Measurements from ENCODE around the gene RAP1GDS1. TPM values are rescaled to one million over a fixed set of nuclear protein-coding genes. Genes with fewer than 3 reads are reported as not detected.
"Not testable (repeated sequence)": the region's sequence is repeated elsewhere in the genome, so short reads cannot be mapped to it uniquely, and the experiment has no call there.

The RAP1GDS1 gene
- total RNA-seq, 1 experiment from 2014 or later, result 41.5 TPM

DNA sequence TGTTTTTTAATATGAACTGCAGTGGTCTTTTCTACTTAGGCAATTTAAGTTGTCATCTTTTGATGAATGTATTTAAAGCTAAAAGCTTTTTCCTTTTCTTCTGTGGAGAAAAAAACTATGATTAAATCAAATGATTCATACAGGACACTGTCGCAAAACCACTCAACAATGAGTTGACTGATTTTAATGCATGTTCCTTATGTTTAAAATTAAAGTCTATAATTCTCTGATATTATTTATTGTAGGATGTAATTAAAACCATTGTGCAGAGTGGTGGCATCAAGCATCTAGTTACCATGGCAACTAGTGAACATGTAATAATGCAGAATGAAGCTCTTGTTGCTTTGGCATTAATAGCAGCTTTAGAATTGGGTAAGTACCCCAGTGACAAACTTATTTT, 172.5 kb downstream of the RAP1GDS1 start:
- no peak for DNase-seq (ENCODE audit: low spot score)

- DNase-seq (ENCODE audit: low spot score), result no peak
These were observed 173.6 kb downstream of the RAP1GDS1 start for GRCh38 chr4:98434816-98435215.

- no peak for DNase-seq (ENCODE audit: low spot score)
These were observed 183.2 kb downstream of the RAP1GDS1 start for GRCh38 chr4:98444371-98444770.

DNA sequence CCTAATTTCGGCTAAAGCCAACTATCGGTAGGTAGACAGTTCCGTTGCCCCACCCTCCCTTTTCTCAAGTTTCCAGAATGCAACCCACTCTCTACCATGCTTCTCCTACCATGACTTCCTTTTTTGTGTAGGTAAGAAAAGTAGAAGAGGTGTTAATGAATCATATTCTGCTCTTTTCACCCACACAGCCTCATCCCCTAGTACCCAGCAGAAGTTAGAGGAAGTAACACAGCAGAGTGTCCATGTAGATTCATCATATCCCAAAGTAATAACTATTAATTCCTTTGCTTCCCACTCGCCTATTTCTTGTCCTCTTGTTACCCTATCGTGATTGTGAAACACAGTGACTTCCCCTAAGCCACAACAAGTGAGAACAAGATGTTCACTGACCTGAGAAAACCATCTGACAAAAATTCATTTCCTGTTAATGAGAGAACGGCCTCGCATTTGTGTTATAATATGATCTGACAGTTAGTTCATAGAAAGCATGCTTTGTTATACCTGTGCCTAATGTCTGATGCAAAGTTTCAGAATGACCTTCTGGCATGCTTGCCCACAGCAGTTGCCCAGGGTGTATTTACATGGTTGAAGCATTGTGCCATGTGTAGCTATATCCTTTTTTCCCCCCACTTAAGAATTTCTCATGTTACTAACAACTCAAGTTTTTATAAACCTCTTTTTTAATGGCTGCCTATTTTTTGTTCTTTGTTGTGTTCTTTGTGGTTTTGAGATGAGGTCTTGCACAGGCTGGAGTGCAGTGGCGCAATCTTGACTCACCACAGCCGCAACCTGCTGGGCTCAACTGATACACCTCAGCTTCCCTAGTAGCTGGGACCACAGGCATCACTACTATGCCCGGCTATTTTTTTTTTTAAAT, 185.6 kb downstream of the RAP1GDS1 start:
- DNase-seq (ENCODE audit: low spot score), result peak; percentile 91

DNA sequence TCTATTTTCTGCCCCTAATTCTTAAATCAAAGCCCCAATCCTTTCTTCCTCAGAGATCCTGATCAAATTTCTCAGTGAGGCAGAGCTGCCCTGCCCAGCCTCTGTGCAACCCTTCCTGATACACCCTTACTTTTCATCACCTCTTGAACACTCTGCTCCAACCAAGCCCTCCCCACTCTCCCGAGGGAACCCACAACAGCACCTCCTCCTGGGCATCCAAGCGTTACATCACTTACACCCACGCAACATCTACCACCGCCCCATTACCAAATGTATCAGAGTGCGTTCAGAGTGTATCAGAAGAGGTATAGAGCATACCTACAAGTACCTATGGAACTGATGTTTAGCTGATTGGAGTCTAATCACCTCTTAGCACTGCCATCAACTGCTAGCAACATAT, 186.5 kb downstream of the RAP1GDS1 start:
- no peak for DNase-seq (ENCODE audit: low spot score)

- DNase-seq (ENCODE audit: low spot score), result peak; percentile 52
These were observed 187.7 kb downstream of the RAP1GDS1 start for GRCh38 chr4:98448908-98449307.

DNA sequence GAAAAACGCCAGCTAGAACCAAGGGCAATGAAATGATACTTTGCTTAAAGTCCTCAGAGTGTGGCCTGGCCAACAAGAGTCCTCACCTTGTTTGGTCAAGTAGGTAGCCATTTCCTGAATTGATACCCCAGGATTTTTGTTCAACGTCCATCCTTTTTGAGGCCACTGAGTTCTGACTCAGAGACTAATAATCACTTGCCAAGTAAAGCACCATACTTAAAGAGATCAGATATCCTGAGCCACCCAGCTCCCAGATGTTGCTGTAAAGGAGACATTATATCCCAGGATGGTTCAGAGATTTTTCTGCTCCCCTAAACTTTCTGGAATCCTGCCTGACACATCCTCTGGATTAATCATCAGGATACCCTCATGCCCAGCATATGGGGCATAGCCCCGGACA, 190.9 kb downstream of the RAP1GDS1 start:
- DNase-seq (ENCODE audit: low spot score), result no peak

DNA sequence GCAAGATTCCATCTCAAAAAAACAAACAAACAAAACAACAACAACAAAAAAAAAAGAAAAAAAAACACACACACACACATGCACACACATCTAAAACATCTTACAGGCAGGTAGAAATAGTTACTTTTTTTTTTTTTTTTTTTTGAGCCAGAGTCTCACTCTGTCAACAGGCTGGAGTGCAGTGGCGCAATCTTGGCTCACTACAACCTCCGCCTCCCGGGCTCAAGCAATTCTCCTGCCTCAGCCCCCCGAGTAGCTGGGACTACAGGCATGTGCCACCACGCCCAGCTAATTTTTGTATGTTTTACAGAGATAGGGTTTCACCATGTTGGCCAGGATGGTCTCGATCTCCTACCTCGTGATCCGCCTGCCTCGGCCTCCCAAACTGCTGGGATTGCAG, 196.2 kb downstream of the RAP1GDS1 start:
- DNase-seq (ENCODE audit: low spot score), result not testable (repeated sequence)

DNA sequence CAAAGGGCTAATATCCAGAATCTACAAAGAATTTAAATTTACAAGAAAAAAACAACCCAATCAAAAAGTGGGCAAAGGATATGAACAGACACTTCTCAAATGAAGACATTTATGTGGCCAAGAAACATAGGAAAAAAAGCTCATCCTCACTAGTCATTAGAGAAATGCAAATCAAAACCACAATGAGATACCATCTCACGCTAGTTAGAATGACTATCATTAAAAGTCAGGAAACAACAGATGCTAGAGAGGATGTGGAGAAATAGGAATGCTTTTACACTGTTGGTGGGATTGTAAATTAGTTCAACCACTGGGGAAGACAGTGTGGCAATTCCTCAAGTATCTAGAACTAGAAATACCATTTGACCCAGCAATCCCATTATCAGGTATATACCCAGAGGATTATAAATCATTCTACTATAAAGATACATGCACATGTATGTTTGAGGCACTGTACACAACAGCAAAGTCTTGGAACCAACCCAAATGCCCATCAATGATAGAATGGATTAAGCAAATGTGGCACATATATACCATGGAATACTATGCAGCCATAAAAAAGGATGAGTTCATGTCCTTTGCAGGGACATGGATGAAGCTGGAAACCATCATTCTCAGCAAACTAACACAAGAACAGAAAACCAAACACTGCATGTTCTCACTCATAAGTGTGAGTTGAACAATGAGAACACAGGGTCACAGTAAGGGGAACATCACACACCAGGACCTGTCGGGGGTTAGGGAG, 200.1 kb downstream of the RAP1GDS1 start:
- DNase-seq (ENCODE audit: low spot score), result not testable (repeated sequence)

DNA sequence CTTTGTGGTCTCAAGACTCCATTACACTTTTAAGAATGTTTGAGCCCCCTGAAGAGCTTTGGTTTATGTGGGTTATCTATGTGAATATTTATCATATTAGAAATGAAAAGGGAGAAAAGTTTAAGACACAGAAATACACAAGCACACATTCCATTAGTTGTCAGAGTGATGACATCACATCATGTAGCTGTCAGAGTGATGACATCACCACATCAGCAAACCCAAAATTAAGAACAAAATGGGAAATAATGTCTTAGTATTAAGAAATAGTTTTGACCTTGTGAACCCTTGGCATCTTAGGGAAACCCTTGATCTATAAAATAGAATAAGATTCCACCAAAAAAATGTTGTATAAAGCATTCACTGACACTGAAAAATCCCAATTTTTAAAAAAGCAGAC, 201.3 kb downstream of the RAP1GDS1 start:
- no peak for DNase-seq (ENCODE audit: low spot score)

DNA sequence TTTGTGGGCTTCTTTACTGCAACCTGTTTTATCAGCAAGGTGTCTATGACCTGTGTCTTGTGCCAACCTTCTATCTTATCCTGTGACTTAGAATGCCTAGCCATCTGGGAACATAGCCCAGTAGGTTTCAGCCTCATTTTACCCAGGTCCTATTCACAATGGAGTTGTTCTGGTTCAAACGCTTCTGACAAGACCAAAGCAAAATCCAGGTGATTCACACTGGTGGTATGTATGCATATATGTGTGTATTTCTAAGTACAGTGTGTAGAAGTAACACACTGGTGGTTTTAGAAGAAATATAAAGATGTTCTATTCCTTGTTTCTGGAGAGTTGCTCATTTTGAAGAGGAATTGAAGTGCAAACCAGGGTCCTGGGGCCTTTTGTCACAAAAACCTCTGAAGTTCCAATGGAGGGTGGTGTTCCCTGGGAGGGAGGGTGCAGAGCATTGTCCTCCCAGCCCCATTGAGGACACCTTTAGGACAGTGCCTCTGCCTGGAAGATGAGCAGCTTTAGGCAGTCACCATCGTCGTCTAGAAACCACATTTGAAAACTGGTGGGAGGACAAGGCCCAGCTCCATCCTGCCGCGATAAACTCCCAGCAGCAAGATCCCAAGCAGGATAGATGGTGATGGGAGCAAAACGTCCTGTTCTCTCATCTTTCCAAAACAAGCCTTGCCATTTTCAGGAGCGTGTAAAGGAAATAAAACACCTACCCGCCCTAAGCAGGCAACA, 205.8 kb downstream of the RAP1GDS1 start:
- DNase-seq (ENCODE audit: low spot score), result no peak

- DNase-seq (ENCODE audit: low spot score), result peak; percentile 84
These were observed 206.5 kb downstream of the RAP1GDS1 start for GRCh38 chr4:98467627-98468072.

GRCh38 chr4:98468709-98469108, 207.5 kb downstream of the RAP1GDS1 start:
- DNase-seq (ENCODE audit: low spot score), result no peak

DNA sequence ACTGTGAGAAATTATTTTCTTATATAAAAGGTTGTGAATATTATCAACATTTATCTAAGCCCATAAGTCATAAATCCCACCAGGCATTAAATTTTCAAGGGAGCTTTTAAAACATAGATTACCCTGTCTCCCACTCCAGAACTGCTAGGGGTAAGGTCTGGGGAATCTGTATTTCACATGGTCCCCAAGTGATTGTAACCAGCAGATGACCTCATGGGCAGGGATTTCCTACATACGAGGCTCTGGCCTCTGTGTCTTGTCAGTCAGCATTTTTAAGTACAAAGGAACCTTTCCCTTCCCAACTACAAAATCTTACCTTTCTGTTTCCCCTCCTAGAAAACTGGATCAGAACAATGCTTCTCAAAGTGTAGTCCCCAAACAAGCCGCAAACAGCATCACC, 208.6 kb downstream of the RAP1GDS1 start:
- no peak for DNase-seq (ENCODE audit: low spot score)

- DNase-seq (ENCODE audit: low spot score), result no peak
These were observed 209.2 kb downstream of the RAP1GDS1 start for GRCh38 chr4:98470366-98470765.

- peak; percentile 89 for DNase-seq (ENCODE audit: low spot score)
These were observed 209.6 kb downstream of the RAP1GDS1 start for GRCh38 chr4:98470831-98471230.

DNA sequence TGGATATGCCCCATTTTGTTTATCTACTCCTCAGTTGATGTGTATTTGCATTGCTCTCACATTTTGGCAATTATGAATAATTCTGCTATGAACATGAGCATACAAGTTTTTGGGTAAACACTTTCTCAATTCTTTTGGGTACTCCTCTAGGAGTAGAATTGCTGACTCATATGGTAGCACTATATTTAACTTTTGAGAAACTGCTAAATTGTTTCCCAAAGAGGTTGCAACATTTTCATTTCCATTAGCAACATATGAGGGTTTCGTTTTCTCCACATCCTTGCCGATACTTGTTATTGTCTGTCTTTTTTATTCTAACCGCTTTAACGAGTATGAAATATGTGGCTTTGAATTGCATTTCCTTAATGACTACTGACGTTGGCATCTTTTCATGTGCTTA, 211.9 kb downstream of the RAP1GDS1 start:
- DNase-seq (ENCODE audit: low spot score), result no peak

GRCh38 chr4:98474408-98474844, 213.2 kb downstream of the RAP1GDS1 start:
- peak; percentile 34 for DNase-seq (ENCODE audit: low spot score)

GRCh38 chr4:98476891-98477290, 215.7 kb downstream of the RAP1GDS1 start:
- DNase-seq (ENCODE audit: low spot score), result no peak

GRCh38 chr4:98479590-98479989, 218.4 kb downstream of the RAP1GDS1 start:
- not testable (repeated sequence) for DNase-seq (ENCODE audit: low spot score)

DNA sequence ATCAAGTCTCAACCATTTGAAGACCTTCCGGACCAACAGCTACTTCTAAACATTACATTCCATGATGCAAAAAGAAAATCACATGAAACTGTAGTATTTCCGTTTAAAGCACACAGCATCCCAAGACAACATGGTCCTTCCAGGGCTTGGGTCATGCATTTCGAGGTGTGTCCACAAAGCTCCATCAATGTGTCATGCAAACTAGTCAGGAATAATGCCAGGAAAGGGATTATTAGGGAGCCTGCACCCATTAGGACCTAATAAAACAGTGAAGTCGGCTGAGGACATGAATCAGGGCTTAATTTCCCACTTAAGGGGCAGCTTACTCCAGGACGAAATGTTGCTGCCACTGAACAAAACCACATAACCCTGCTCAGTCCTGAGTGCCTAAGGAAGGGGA, 219.4 kb downstream of the RAP1GDS1 start:
- no peak for DNase-seq (ENCODE audit: low spot score)

DNA sequence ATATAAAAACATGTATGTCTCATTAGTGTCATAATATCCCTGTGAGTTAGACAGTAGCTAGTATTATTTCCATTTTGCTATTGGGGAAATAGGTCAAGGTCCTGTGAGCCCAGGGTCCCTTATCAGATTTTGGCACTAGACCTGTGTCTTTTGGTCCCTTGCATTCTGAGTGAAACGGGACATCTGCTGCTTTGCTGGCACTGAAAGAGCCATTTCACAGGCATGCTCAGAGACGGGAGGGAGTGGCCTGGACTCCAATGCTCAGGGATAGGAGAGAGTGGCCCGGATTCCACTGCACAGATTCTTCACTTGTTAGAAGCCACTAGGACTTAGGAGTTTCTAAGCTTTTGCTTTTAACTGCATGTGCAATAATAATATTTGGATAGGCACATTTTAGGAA, 220.0 kb downstream of the RAP1GDS1 start:
- no peak for DNase-seq (ENCODE audit: low spot score)

Measured in H4 (cell line).